Stimulated activated CD4-positive, alpha-beta T cell treated with anti-CD3 and anti-CD28 coated beads, Interleukin-1b, Interleukin-23, amount 100 ng/mL, for 24 hours (primary cell): ENCODE results near the gene FOXA3.

ENCODE experiments used
- DNase-seq, 4 experiments: peaks; one replicate each; pipeline ENCODE4 v3.0.0-alpha.2; 2020; ENCODE audit warnings: low read depth in 4 of 4, low spot score in 1 of 4

The FOXA3 gene

DNA sequence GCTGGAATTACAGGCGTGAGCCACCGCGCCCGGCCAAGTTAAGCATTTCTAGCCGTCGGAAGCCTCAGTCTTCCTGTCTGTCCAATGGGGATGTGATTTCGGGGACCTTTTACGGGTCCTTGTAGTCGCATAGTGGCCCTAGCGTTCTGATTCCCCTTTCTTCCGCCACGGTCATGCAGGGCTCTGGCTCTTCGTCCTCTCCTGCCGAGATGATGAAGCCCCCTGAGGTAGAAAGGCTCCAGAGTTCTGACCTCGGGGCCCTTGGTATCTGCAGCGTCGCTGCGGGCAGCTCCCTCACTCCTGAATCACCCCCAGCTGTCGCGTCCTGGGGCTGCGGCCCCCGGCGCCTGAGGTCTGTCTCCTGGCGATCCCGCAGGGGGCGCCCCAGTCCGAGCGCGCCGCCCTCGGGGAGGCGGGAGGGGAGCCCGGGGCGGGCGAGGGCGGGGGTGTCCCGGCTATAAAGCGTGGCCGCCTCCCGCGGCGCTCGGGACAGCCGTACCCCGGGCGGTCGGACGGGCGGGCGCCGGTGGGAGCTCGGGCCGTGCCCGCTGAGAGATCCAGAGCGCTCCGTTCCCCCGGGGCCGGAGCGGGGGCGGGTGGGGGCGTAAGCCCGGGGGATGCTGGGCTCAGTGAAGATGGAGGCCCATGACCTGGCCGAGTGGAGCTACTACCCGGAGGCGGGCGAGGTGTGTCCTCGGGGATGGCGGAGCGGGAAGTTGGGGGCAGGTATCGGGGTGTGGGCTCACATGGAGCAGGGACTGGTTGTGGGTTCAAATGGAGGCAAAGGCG, at the start of gene FOXA3:
Gene FOXA3, plus strand, starts transcription at position 487 of the 789 bp plus-strand sequence. Its CDS starts 131 bp downstream, at position 618.
- peak in 1 of 4 experiments; percentile 54 for DNase-seq

DNA sequence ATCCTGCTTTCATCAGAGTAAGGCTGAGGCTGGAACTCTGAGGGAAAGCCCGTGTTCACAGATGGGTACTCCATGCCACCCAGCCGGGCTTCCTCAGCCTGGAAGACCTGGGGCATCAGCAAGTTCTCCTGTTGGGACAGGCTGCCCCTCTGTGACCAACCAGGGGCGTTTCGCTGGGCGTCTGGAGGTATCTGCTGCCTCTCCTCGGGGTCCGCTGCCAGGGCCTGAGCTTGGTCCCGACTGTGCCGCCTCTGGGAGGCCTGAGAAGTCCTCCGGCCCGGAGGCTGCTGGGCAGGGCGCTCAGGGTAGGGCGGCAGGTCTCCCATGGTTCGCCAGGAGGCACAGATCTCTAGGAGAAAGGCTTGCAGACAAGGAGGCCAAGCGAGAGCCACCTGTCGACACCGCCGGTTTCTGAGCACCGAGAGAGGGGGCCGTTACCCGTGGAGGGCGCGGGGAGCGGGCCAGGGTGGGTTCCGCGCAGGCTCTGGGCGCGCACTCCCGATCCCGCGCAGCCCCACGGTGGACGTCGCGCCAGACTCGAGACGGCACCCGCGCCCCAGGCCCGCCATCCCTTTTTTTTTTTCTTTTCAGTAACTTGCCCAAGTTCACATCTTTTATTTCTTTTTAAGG, 49.2 kb upstream of the FOXA3 start, which contains the start of gene RSPH6A:
Gene RSPH6A, minus strand, starts transcription at position 458 of the 630 bp plus-strand sequence. Its CDS starts 132 bp downstream, at position 326.
- DNase-seq = no peak

GRCh38 chr19:45815481-45816216, 48.5 kb upstream of the FOXA3 start:
- no peak for DNase-seq

GRCh38 chr19:45816236-45817009, 47.7 kb upstream of the FOXA3 start:
- no peak for DNase-seq

DNA sequence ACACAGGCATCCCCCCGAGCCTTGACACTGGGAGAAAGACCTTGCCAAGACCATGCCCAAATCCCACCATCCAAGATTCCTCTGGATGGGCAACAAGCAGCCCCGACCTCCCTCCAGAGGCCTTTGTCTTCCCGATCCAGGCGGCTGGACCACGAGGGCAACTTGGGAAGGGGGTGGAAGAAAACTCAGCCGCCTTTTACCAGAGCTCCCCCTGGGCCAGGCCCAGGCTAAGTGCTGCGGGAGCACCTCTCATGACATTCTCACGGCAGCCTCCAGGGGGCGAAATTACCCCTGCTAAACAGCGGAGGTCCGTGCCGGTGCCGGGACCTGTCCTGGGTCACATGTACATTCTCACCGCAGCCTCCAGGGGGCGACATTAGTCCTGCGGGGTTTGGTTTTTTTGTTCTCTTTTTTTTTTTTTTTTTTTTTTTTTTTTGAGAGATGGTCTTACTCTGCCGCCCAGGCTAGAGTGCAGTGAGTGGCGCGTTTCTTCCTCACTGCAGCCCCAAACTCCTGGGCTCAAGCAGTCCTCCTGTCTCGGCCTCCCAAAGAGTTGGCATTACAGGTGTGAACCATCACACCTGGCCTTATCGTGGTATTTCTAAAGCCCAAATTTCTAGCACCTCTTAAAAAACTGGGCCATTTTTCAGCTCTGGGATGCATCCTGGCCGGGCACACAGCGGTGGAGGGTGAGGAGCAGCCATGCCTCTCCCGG, 47.0 kb upstream of the FOXA3 start:
- peak; percentile 94 to 99 (median 97) for DNase-seq

- DNase-seq = no peak
Observed at GRCh38 chr19:45817725-45818301, 46.3 kb upstream of the FOXA3 start.

DNA sequence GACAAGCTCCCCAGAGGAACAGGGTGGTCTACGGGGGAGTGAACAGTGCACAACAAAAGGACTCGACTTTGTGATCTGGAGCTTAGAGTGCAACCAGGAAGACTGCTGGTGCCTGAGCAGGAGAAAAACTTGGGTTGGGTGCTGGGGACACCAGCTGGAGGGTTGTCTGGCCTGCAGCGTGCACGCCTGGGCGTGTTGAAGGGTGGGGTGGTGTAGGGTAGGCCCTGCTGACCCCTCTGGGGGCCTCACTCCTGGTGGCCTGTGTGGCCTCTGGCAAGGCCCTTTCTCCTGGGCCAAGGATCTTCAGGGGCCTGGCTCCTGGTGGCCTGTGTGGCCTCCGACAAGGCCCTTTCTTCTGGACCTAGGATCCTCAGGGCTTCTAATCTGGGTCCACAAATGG, 44.4 kb upstream of the FOXA3 start:
- no peak for DNase-seq

DNA sequence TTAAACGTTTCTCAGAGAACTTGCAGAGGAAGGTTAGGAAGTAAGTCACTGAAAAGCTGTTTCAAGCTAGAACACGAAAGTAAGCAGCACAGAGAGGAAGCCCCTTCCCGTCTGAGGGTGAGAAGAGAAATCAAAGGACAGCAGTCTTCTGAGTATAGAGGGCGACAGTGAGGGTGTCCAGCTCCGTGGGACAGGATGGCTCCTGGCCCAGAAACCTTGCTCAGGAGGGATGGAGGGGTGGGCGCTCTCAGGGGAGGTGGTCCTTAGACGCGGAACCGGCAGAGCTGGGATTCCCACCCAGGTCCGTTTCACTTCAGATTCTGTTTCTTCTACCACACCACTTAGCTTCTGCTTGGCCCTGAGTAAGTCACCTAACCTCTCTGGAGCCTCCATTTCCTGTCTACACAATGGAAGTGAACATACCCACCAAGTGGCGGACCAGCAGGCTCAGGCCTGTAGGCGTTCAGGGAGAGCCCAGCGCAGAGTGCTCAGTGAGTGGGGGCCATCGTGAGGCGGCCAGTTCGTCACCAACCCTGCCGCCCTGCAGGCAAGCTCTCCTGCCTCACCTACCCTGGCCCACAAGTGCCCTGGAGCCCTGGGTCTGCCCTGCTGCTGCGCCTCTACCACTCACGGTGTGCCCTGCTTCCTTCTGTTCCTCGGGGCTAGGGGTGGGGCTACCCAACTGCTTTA, 43.6 kb upstream of the FOXA3 start:
- DNase-seq = no peak

- no peak for DNase-seq
Observed at GRCh38 chr19:45821103-45821521, 43.0 kb upstream of the FOXA3 start.

GRCh38 chr19:45821570-45821969, 42.6 kb upstream of the FOXA3 start:
- no peak for DNase-seq

DNA sequence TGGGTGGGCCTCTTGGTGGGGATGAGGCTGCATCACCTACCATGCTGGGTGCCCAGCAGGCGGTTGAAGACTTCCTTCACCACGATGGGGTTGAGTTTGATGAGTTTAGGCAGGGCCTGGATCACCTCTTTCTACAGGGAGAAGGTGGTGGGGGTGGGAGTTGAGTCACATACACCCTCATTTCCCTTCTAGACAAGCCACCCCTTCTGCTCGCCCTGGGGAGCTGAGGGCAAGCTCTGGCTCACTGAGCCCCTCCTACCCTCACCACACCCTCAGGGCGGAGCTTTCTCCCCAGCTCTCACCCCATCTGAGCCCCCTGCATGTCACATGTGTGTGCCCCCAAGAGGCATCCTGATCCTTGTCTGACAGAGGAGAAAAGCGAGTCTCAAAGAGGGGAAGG, 41.4 kb upstream of the FOXA3 start:
- no peak for DNase-seq

DNA sequence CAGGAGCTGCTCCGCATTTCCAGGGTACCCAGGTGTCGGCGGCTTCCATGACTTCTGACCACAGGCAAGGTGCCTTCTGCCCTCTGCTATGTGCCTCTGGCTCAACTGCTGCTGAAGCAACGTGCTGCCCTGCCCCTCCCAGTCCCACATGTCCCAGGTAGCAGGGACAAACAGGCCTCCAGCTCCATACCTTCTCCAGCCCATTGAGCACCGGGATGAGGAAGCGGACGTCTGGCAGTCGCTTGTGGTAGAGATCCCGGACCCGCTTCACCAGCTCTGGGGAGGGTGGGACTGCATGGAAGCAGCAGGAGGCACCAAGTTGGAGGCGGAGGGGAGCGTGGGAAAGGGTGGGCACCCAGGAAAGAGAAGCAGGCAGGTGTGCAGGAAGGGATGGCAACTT, 40.9 kb upstream of the FOXA3 start:
- no peak for DNase-seq

DNA sequence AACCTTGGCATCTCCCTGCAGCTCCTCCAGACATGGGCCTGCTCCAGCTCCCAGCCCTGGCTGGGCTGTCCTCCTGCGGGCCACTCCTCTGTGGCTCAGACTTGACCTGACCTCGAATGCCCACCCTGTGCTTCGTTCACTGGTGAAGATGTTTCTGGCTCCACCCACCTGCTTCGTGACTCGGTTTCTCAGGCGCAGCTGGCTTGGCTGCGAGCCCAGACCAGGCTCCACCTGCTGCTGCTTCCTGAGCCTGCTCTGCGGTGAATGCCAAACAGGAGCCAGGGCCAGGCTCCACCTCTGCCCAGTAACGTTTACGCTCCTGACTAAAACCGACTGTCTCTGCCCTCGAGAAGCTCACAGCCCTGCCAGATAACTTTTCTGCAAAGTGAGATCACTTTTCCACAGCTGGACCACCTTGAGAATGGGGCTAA, 40.1 kb upstream of the FOXA3 start:
- DNase-seq = no peak

GRCh38 chr19:45824531-45825262, 39.4 kb upstream of the FOXA3 start:
- no peak for DNase-seq

DNA sequence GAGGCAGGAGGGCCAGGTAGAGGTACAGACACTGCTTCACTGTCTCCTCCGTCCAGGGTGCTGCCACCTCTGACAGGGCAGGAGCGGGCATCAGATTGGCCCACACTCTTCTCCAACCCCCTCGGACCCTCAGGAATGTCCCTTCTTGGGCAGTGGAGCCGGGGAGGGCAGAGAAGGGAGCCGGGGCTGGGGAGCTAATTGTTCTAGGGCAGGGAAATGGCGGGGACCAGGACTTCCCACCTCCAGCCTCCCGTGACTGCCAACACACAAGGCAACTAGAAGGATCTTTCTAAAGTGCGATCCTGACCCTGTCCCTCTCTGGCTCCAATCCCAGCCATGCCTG, 38.9 kb upstream of the FOXA3 start:
- DNase-seq = no peak

GRCh38 chr19:45825917-45826893, 37.9 kb upstream of the FOXA3 start:
- no peak for DNase-seq

DNA sequence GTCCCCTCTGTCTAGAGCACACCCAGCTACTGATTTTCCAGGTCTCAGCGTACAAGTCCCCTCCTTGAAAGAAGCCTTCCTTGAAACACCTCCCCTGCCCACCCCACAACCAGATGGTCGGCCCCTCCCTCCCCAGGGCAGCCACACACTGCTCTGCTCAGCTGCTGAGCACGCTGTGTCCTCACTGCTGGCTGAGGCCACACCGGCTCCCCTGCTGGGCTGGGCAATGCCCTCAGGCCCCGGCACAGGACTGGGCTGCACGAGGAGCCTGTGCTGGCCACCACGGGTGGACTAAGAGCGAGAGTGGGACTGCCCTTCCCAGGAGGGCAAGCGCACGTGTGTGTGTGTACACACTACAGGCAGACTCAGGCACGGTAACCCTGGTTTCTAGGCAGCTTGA, 37.2 kb upstream of the FOXA3 start:
- DNase-seq = no peak
